GM19328 (cell line): ENCODE data around the gene CASR.

Source experiments
- ATAC-seq: cut with Tn5 transposase; IDR thresholded peaks from one replicate; pipeline ENCODE4 v1.9.1; 2021; ENCODE audit warnings: mild to moderate bottlenecking, moderate library complexity; ENCODE audit not compliant: unreplicated experiment

Gene CASR

GRCh38 chr3:122255757-122256439 lies 72.4 kb downstream of the CASR start:
- peak; percentile 55 for ATAC-seq

- no peak for ATAC-seq
Observed at GRCh38 chr3:122257644-122258364, 74.3 kb downstream of the CASR start.

- ATAC-seq, result peak; percentile 63
Observed at GRCh38 chr3:122258757-122259371, 75.4 kb downstream of the CASR start.

- ATAC-seq, result no peak
Observed at GRCh38 chr3:122260206-122260605, 76.7 kb downstream of the CASR start.

- ATAC-seq, result no peak
Observed at GRCh38 chr3:122263058-122263457, 79.6 kb downstream of the CASR start.

- ATAC-seq, result no peak
Observed at GRCh38 chr3:122263974-122264588, 80.6 kb downstream of the CASR start.

- ATAC-seq, result no peak
Observed at GRCh38 chr3:122265957-122266356, 82.5 kb downstream of the CASR start.

GRCh38 chr3:122268257-122269024 lies 85.0 kb downstream of the CASR start:
- ATAC-seq, result no peak

GRCh38 chr3:122269045-122269444 lies 85.6 kb downstream of the CASR start:
- no peak for ATAC-seq

- ATAC-seq, result no peak
Observed at GRCh38 chr3:122271246-122271898, 87.9 kb downstream of the CASR start.

GRCh38 chr3:122272879-122273278 lies 89.4 kb downstream of the CASR start:
- no peak for ATAC-seq

- ATAC-seq, result no peak
Observed at GRCh38 chr3:122273498-122273897, 90.0 kb downstream of the CASR start.

- ATAC-seq, result no peak
Observed at GRCh38 chr3:122281891-122282290, 98.4 kb downstream of the CASR start.

GRCh38 chr3:122283796-122284445 lies 100.5 kb downstream of the CASR start:
- ATAC-seq, result no peak

GRCh38 chr3:122284486-122284885 lies 101.0 kb downstream of the CASR start:
- ATAC-seq, result no peak

GRCh38 chr3:122294359-122294758 lies 110.9 kb downstream of the CASR start:
- no peak for ATAC-seq

GRCh38 chr3:122295266-122296062 lies 112.0 kb downstream of the CASR start:
- ATAC-seq, result no peak

- peak; percentile 72 for ATAC-seq
Observed at GRCh38 chr3:122298239-122298638, 114.8 kb downstream of the CASR start.

GRCh38 chr3:122299215-122299614 lies 115.7 kb downstream of the CASR start:
- ATAC-seq, result no peak
